ENCODE results near the gene SELENOS.

The SELENOS gene

GRCh38 chr15:101318839-101319238 lies 41.6 kb upstream of the SELENOS start:
- DNase-seq (ENCODE audit: insufficient read length) = no peak
- FAIRE-seq = no peak
- TF ChIP-seq TAF1 (IDR thresholded peaks at IDR 0.05; ENCODE audit: borderline replicate concordance, low read depth, low read length) (no peak), POLR2AphosphoS5 (IDR thresholded peaks at IDR 0.05; ENCODE audit: low read depth, low read length) (no peak), POLR2A (IDR thresholded peaks at IDR 0.05; ENCODE audit: low read depth, low read length) (no peak)

- TF ChIP-seq TAF1 (IDR thresholded peaks at IDR 0.05; ENCODE audit: borderline replicate concordance, low read depth, low read length) (no peak), POLR2AphosphoS5 (IDR thresholded peaks at IDR 0.05; ENCODE audit: low read depth, low read length) (no peak), POLR2A (IDR thresholded peaks at IDR 0.05; ENCODE audit: low read depth, low read length) (no peak)
- no peak for FAIRE-seq
- no peak for DNase-seq (ENCODE audit: insufficient read length)
These were observed 41.0 kb upstream of the SELENOS start for GRCh38 chr15:101318147-101318819.

GRCh38 chr15:101317336-101317872 lies 40.1 kb upstream of the SELENOS start:
- TF ChIP-seq TAF1 (IDR thresholded peaks at IDR 0.05; ENCODE audit: borderline replicate concordance, low read depth, low read length) = no peak
- no peak for TF ChIP-seq POLR2A (IDR thresholded peaks at IDR 0.05; ENCODE audit: low read depth, low read length)
- no peak for TF ChIP-seq POLR2AphosphoS5 (IDR thresholded peaks at IDR 0.05; ENCODE audit: low read depth, low read length)
- no peak for FAIRE-seq
- no peak for DNase-seq (ENCODE audit: insufficient read length)

- FAIRE-seq (no peak), DNase-seq (ENCODE audit: insufficient read length) (no peak)
- TF ChIP-seq TAF1 (IDR thresholded peaks at IDR 0.05; ENCODE audit: borderline replicate concordance, low read depth, low read length) = no peak
- no peak for TF ChIP-seq POLR2AphosphoS5 (IDR thresholded peaks at IDR 0.05; ENCODE audit: low read depth, low read length)
- no peak for TF ChIP-seq POLR2A (IDR thresholded peaks at IDR 0.05; ENCODE audit: low read depth, low read length)
These were observed 39.2 kb upstream of the SELENOS start for GRCh38 chr15:101316529-101316928.

- no peak for DNase-seq (ENCODE audit: insufficient read length)
- FAIRE-seq = no peak
- TF ChIP-seq POLR2A (IDR thresholded peaks at IDR 0.05; ENCODE audit: low read depth, low read length) = no peak
- TF ChIP-seq POLR2AphosphoS5 (IDR thresholded peaks at IDR 0.05; ENCODE audit: low read depth, low read length) = no peak
These were observed 38.5 kb upstream of the SELENOS start for GRCh38 chr15:101315736-101316135.

GRCh38 chr15:101314336-101315125 lies 37.2 kb upstream of the SELENOS start:
- DNase-seq (ENCODE audit: insufficient read length) = no peak
- no peak for TF ChIP-seq POLR2A (IDR thresholded peaks at IDR 0.05; ENCODE audit: low read depth, low read length)
- no peak for FAIRE-seq

GRCh38 chr15:101313041-101313761 lies 35.9 kb upstream of the SELENOS start:
- TF ChIP-seq POLR2A (IDR thresholded peaks at IDR 0.05; ENCODE audit: low read depth, low read length) (no peak), POLR2AphosphoS5 (IDR thresholded peaks at IDR 0.05; ENCODE audit: low read depth, low read length) (no peak), TAF1 (IDR thresholded peaks at IDR 0.05; ENCODE audit: borderline replicate concordance, low read depth, low read length) (no peak)
- DNase-seq (ENCODE audit: insufficient read length) (no peak), FAIRE-seq (no peak)

GRCh38 chr15:101310508-101310907 lies 33.2 kb upstream of the SELENOS start:
- TF ChIP-seq POLR2A (IDR thresholded peaks at IDR 0.05; ENCODE audit: low read depth, low read length) (no peak), POLR2AphosphoS5 (IDR thresholded peaks at IDR 0.05; ENCODE audit: low read depth, low read length) (no peak), TAF1 (IDR thresholded peaks at IDR 0.05; ENCODE audit: borderline replicate concordance, low read depth, low read length) (no peak)
- no peak for FAIRE-seq
- no peak for DNase-seq (ENCODE audit: insufficient read length)

- FAIRE-seq (no peak), DNase-seq (ENCODE audit: insufficient read length) (no peak)
- TF ChIP-seq POLR2A (IDR thresholded peaks at IDR 0.05; ENCODE audit: low read depth, low read length) (no peak), TAF1 (IDR thresholded peaks at IDR 0.05; ENCODE audit: borderline replicate concordance, low read depth, low read length) (no peak), POLR2AphosphoS5 (IDR thresholded peaks at IDR 0.05; ENCODE audit: low read depth, low read length) (no peak)
These were observed 32.8 kb upstream of the SELENOS start for GRCh38 chr15:101310161-101310480.

GRCh38 chr15:101309436-101310160 lies 32.3 kb upstream of the SELENOS start:
- FAIRE-seq (no peak), DNase-seq (ENCODE audit: insufficient read length) (no peak)
- TF ChIP-seq POLR2AphosphoS5 (IDR thresholded peaks at IDR 0.05; ENCODE audit: low read depth, low read length) = no peak

All from GM12892 (cell line).